ENCODE measurements around the gene PPP1R36. TPM values are rescaled to one million over a fixed set of nuclear protein-coding genes. Genes with fewer than 3 reads are reported as not detected.
"Not testable (repeated sequence)": the region's sequence is repeated elsewhere in the genome, so short reads cannot be mapped to it uniquely, and the experiment has no call there.

PPP1R36 gene
- total and polyA plus RNA-seq, 2 of the 4 experiments (the other 2 are of a cell fraction), result 0.15 to 0.54 TPM

DNA sequence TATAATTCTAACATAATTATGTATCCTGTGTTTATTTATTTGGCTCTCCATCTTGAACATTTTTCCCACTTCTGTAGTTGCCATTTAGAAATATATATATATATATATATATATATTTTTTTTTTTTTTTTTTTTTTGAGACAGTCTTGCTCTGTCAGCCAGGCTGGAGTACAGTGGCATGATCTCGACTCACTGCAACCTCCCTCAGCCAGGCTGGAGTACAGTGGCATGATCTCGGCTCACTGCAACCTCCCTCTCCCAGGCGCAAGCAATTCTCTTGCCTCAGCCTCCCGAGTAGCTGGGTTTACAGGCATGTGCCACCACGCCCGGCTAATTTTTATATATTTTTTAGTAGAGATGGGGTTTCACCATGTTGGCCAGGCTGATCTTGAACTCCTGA lies 32.1 kb upstream of the PPP1R36 start:
- H3K18ac ChIP-seq (ENCODE audit: low read depth, low read length); H3K27me3 ChIP-seq (ENCODE audit: control insufficient read depth, insufficient read depth, low read length); H3K56ac ChIP-seq (ENCODE audit: extremely low read depth, insufficient read depth, low read length); H2BK120ac ChIP-seq (ENCODE audit: low read depth, low read length); H3K9me1 ChIP-seq (ENCODE audit: insufficient read depth, low read length); H3K27ac ChIP-seq (ENCODE audit: insufficient read depth, low read length); in situ Hi-C loops (cut with MboI; ENCODE audit: low sequenced_read_pairs); H3K36me3 ChIP-seq (ENCODE audit: control insufficient read depth, insufficient read depth, low read length); H4K5ac ChIP-seq (ENCODE audit: low read depth, low read length); H2AK5ac ChIP-seq (ENCODE audit: low read depth, low read length); DNase-seq; POLR2A ChIA-PET (ENCODE audit: unreplicated experiment); H4K91ac ChIP-seq (ENCODE audit: insufficient read depth, low read depth, low read length); H3K4me3 ChIP-seq (ENCODE audit: insufficient read depth, low read depth, low read length); H2BK5ac ChIP-seq (ENCODE audit: low read depth, low read length, poor library complexity, severe bottlenecking); H3K9ac ChIP-seq (ENCODE audit: low read depth, low read length); H2BK15ac ChIP-seq (ENCODE audit: low read depth, low read length); H3K4me2 ChIP-seq (ENCODE audit: low read depth, low read length); H3K14ac ChIP-seq (replicated peaks; ENCODE audit: low read depth, low read length); ATAC-seq (ENCODE audit: low read depth); H3K23ac ChIP-seq (ENCODE audit: low read depth, low read length); H3K4me1 ChIP-seq (ENCODE audit: control insufficient read depth, insufficient read depth, low read length); dilution Hi-C loops (cut with HindIII; ENCODE audit: low sequenced_read_pairs, unreplicated experiment); H2AFZ ChIP-seq (replicated peaks; ENCODE audit: low read length, poor library complexity); H3K9me3 ChIP-seq (ENCODE audit: control insufficient read depth, insufficient read depth, low read length); H2BK20ac ChIP-seq (ENCODE audit: low read depth, low read length); H3K4ac ChIP-seq (ENCODE audit: low read depth, low read length); BruUV-seq (replicated peaks); intact Hi-C loops (cut with micrococcal nuclease); H4K8ac ChIP-seq (ENCODE audit: low read depth in 2 of 2, low read length in 2 of 2); H2AK9ac ChIP-seq (replicated peaks; ENCODE audit: low read depth, low read length, poor library complexity): not testable (repeated sequence)
- WGBS, 2 experiments (ENCODE audit: extremely low coverage in 2 of 2, insufficient read length in 1 of 2), result no CpG with 5 or more reads among the region's 6 CpGs
- H4K20me1 ChIP-seq (ENCODE audit: insufficient read depth, low read length), result peaks cover 90% of the 10 kb centered on the region
- CTCF ChIA-PET, result interaction anchor here (1.1 kb wide), 1 partner anchor 112 kb away, joined by 4 read pairs; no protein-coding TSS in a partner anchor
- peaks cover 16 to 57% of the 10 kb centered on the region in 2 experiments for H3K79me1 ChIP-seq (ENCODE audit: low read depth in 1 of 2, low read length in 2 of 2)
